ENCODE results near the gene PLSCR5.

Gene PLSCR5

GRCh38 chr3:146605106-146605505, at the start of gene PLSCR5:
PLSCR5 (minus strand) TSS chr3:146605346; CDS start chr3:146605212, 134 bp downstream.
- no peak for DNase-seq

- no peak for DNase-seq
These were observed 48.8 kb upstream of the PLSCR5 start for GRCh38 chr3:146653978-146654377.

- DNase-seq: no peak
These were observed 45.7 kb upstream of the PLSCR5 start for GRCh38 chr3:146650691-146651442.

GRCh38 chr3:146646261-146646660, 41.1 kb upstream of the PLSCR5 start:
- no peak for DNase-seq

GRCh38 chr3:146640955-146641867, 36.1 kb upstream of the PLSCR5 start:
- no peak for DNase-seq

GRCh38 chr3:146640361-146640760, 35.2 kb upstream of the PLSCR5 start:
- no peak for DNase-seq

GRCh38 chr3:146638718-146639117, 33.6 kb upstream of the PLSCR5 start:
- DNase-seq: no peak

GRCh38 chr3:146637871-146638270, 32.7 kb upstream of the PLSCR5 start:
- no peak for DNase-seq

- no peak for DNase-seq
These were observed 31.7 kb upstream of the PLSCR5 start for GRCh38 chr3:146636881-146637280.

GRCh38 chr3:146634346-146634745, 29.2 kb upstream of the PLSCR5 start:
- DNase-seq: no peak

GRCh38 chr3:146628671-146629070, 23.5 kb upstream of the PLSCR5 start:
- no peak for DNase-seq

- no peak for DNase-seq
These were observed 21.4 kb upstream of the PLSCR5 start for GRCh38 chr3:146626403-146627122.

GRCh38 chr3:146625186-146625775, 20.1 kb upstream of the PLSCR5 start:
- DNase-seq: no peak

GRCh38 chr3:146621723-146622122, 16.6 kb upstream of the PLSCR5 start:
- no peak for DNase-seq

- DNase-seq: no peak
These were observed 6.9 kb upstream of the PLSCR5 start for GRCh38 chr3:146612015-146612414.

- DNase-seq: no peak
These were observed 6.0 kb upstream of the PLSCR5 start for GRCh38 chr3:146611096-146611495.

GRCh38 chr3:146598535-146598934, 6.6 kb downstream of the PLSCR5 start:
- no peak for DNase-seq

- DNase-seq: no peak
These were observed 10.2 kb downstream of the PLSCR5 start for GRCh38 chr3:146594843-146595482.

- DNase-seq: no peak
These were observed 11.4 kb downstream of the PLSCR5 start for GRCh38 chr3:146593776-146594175.

- DNase-seq: no peak
These were observed 14.6 kb downstream of the PLSCR5 start for GRCh38 chr3:146590521-146590920.

- no peak for DNase-seq
These were observed 15.1 kb downstream of the PLSCR5 start for GRCh38 chr3:146589899-146590508.

GRCh38 chr3:146585156-146585555, 20.0 kb downstream of the PLSCR5 start:
- no peak for DNase-seq
